Stimulated activated CD8-positive, alpha-beta memory T cell treated with anti-CD3 and anti-CD28 coated beads, Interleukin-15, amount 100 ng/mL, for 48 hours (primary cell): Measurements from ENCODE around the gene RASGRP2.

Source experiments
- DNase-seq, 2 donors: peaks; one replicate each; pipeline ENCODE4 v3.0.0-alpha.2; 2020; ENCODE audit warnings: low read depth in 2 of 2

The RASGRP2 gene

GRCh38 chr11:64771861-64772260, 27.9 kb upstream of the RASGRP2 start:
- no peak for DNase-seq

DNA sequence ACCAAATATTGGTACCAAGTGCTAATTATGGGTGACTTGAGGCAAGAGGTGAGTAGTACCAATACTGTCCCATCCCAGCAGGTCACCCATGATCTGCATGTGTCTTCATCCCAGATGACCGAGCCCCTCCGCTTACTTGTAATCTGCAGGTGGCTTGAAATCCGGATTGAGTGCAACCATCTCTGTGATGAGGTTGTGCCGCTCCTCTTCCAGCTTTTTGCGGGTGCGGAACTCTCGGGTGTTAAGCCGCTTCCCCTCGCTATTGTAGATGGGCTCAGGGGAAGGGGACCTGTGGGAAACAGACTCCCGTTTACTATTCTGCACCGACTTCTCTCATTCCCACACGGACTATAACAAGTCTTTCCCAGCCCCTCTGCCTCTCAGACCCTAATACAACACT, 26.2 kb upstream of the RASGRP2 start:
- no peak for DNase-seq

DNA sequence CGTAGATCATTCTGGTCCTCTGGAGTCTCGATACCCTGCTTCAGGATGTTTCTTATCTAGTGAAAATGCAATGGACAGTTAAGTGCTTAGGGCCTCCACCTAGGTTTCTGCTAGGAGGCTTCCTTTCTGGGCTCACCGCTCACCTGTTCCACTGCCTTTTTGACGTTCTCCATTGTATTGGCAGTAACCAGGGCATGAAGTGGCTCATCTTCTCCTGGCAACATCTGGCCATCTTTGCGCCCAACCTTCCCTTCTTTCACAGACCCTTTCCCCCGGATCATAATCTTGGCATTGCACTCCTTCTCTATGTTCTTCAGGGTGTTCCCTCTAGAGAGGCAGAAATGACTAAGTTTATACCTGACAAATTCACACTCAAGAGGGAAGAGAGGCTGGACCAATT, 25.3 kb upstream of the RASGRP2 start:
- no peak for DNase-seq

GRCh38 chr11:64768300-64768694, 24.4 kb upstream of the RASGRP2 start:
- DNase-seq = no peak

DNA sequence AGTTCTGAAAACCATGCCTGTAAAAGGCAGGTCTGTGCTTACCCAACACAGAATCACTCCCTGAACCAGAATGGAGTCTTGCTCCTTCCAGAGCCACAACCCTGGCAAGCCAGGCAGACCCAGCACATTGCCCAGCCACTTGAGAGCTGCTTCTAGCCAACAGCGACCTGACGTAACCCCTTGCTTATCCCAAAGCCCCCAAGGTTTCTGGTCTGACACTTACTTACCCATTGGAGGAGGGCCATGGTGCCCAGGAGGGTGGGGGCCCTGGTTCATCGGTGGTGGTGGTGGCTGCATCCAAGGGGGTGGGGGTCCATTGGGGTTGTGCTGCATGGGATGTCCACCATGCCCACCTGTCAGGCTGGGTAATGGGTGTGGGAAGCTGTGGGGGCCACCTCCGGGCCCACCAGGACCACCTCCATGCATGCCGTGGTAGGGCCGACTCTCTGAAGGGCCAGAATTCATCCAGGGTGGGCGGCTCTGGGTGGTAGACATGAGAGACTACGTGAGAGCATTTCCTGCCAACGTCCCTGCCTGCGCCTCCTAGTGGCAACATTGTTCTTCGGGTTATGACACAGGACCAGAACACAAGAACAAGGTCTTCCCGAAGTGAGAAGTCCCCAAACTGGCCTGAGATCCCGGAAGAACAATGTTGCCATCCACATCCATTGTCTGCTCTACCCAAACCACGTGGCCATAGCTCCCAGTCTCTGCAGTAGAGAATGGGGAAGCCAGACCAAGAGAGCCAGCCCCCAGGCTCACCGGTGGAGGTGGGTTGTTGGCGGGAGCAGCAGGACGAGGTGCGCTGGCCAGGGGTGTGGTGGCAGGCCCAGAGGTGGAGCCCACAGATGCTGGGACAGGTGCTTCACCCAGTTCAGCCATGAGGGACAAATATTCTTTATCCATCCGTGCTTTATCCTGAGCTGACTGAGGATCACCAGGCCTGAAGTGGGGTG, 23.7 kb upstream of the RASGRP2 start:
- peak in 1 of 2 donors; percentile 60 for DNase-seq

DNA sequence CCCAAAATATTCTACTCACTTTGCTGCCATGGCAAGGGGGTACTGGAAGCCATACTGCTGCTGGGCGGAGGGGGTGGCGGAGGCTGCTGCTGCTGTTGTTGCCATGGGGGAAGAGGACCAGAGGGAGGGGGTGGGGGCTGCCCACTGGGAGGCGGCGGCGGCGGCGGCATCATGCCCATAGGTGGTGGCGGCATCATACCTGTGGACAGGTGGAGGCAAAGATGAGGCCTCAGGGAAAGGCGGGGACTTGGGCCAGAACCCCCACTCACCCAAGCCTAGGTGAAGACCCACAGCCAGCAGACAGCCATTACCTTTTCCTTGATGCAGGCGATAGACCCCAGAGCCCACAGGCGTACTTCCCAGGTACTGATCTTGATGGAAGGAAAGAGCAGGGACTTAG, 22.9 kb upstream of the RASGRP2 start:
- no peak for DNase-seq

DNA sequence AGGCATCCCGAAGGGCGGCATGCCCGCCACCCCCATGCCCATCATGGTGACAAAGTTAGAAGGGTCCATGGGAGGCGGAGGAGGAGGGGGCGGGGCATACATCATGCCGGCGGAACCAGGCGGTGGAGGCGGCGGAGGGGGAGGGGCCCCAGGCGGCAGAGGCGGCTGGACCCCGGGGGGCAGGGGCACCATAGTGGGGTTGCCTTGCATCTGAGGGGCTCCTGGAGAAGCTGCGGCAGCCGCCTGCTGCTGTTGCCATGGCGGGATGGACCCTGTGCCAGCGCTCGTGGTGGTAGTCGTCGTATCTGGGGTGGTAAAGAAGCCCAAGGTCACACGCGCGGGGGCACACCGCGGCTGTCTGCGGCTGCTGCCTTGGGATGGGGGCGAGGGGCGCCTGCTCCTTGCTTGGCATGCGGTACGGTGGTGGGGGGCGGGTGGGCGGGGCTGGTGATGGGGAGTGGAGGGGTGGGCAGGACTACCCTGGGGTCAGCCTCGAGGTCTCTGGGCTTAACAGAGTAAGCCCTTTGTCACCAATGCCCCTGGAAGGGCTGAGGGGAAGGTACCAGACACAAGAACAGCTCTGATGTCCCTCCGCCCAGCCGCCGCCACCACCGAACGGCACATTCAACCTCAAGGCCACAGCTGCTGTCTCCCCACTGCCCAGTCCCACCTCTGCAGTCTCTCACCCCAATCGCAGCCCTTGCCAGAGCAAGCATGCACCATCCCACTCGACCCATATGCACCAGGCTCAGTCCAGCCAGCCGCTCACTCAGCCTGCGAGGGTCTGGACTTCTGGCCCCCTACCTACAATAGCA, 22.1 kb upstream of the RASGRP2 start:
- no peak for DNase-seq

DNA sequence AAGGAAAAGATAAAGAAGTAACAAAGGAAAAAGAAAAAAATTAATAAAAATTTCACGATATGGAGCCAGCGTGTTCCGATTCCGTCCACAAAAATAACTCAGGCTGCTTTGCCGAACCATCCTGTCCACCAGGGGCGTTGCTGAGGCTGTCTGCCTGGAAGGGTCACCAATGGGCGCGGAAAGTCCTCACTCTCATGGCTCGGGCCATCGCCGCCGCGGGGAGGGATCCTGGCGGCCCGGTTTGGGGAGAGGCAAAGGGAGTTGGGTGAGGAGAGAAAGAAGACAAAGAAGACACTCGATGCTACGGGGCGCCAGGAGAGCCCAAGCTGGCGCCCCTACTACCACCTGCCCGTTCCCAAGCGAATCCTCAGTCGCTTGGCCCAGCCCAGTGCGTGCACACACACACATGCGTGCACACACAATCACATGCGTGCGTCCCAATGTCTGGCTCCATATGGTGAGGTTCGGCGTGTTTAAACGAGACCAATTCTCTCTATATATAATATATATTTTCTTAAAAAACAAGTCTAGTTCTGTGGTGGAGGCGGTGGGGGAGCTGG, 21.4 kb upstream of the RASGRP2 start:
- no peak for DNase-seq

DNA sequence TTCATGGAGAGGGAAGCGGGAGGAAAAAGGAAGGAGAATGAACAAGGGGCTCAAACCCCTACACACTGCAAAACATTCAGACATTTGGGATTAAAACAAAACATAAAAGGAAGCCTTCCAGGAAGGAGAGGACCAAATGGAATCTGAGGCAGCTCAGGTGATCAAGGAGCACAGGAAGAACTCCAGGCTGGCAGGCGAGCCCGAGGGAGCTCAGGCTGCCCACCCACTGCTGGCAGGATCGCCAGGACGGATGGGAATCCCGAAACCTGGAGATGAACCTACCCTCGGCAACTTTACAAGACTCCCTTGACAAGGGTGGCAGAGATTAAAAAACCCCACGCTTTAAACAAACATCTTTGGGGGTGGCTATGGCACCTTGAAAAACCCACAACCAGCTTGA, 20.8 kb upstream of the RASGRP2 start:
- DNase-seq = no peak

GRCh38 chr11:64764040-64764611, 20.2 kb upstream of the RASGRP2 start:
- no peak for DNase-seq

GRCh38 chr11:64763526-64764039, 19.6 kb upstream of the RASGRP2 start:
- DNase-seq = no peak

DNA sequence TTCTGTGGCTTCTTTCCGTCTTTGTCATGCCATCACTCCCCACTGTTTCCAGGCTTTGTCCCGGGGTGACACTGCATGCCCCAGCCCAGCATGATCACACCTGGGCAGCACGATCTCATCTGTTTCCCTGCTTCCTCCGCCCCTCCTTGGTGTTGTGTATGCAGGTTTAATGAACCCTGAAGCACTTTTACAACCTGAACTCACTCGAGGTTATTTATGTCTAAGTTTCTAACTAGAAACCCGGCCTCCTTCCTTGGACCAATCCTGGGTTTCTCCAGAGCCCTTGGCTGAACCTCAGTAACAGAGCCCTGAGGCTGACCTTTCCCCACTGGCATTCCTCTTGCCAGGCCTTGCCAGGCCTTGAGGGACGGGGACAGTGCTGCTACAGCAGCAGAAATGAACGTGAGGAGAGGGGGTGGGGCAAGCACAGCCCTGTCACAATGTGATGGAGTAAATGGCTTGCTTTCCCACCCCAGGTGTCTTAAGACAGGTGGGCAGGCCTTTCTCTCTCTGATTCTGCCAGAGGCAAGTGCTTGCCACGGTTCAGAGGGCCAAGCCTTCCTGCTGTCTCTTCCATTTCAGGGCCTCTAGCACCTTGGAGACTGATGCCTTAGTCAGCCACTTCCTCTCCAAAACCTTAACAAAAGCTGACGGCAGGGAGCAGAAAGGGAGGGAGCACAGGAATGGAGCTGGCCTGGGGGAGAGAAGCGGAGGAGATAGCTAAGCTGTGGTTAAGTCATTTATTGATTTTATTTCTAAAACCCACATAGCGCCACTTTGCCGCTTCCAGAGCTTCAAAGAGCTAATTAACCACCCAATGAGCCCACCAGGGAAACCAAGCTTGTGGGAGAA, 19.0 kb upstream of the RASGRP2 start:
- DNase-seq = no peak

- DNase-seq = no peak
Measured at GRCh38 chr11:64762277-64762673, 18.3 kb upstream of the RASGRP2 start.

- DNase-seq = no peak
Measured at GRCh38 chr11:64760759-64761420, 16.9 kb upstream of the RASGRP2 start.

GRCh38 chr11:64759722-64760719, 16.1 kb upstream of the RASGRP2 start, which contains the start of gene PYGM:
TSS of gene PYGM (minus strand) at chr11:64759974. CDS start at chr11:64759898, 76 bp downstream.
- no peak for DNase-seq

DNA sequence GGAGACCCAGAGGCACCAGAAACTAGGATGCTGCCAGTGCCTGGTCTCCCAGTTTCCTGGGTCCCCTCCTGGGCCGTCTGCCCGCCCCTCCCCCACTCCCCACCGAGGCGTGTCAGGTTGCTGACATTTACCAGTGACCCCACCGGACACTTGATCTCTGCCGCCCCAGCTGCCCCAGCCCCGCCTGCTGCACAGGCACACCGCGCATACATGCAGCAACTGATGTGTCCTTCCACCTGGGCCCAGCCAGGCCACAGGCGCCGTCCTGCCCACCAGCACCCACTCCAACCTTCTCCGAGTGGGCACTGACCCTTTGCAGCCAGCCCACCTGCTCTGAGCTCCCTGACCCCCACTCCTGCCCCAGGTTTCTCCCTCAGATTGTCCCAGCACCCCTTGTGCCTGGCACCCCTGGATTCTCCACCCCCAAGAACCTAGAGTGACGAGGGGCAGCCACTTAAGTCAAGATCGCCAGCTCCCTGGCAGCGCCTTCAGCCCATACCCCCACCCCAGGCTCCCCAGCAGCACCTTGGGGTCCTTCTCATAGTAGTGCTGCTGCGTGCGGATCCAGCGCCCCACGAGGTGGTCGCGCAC, 15.3 kb upstream of the RASGRP2 start:
- DNase-seq = no peak

GRCh38 chr11:64758330-64759079, 14.6 kb upstream of the RASGRP2 start:
- no peak for DNase-seq
